Ovary (tissue), 3 donors: ENCODE measurements around the gene PRPH2.

Source experiments
- CTCF ChIP-seq, 3 donors: fragments of 450-650 bp in 2 of 3; fragments of 200-600 bp in 1 of 3; IDR thresholded peaks; one replicate each; pipeline versions ENCODE4 v1.5.1 to v1.8.0; 2016 to 2022; ENCODE audit warnings: antibody characterized with exemption in 3 of 3, mild to moderate bottlenecking in 1 of 3
- EP300 ChIP-seq: sonication (generic); formaldehyde crosslinking; IDR thresholded peaks from one replicate; pipeline ENCODE4 v1.6.1; 2017; ENCODE audit warnings: antibody characterized with exemption
- POLR2A ChIP-seq: fragments of 450-650 bp; IDR thresholded peaks from one replicate; pipeline ENCODE4 v1.6.1; 2017; ENCODE audit warnings: antibody characterized with exemption, mild to moderate bottlenecking, moderate library complexity
- donor health status: DM: no; HTN: no; CAD: no.

DNA sequence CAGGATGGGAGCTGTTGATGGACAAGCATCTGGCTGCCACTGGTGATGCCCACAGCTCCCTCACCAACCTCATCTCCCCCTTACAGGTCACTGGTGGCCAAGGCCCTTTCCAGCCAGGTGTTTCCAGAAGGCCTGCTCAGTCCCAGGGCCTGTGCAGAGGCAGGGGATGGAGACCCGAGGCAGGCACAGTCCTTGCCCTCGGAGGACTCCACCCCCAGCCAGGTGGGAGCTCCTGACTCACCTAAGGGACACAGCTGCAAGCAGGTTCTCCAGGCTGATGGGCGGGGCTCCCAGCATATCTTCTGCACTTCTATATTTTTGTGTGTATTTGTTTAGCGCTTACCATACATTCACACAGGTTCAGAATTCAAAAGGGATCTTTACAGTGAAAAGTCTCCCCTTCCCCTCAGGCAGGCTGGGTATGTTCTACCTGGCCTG lies 17.4 kb downstream of the PRPH2 start:
- TF ChIP-seq POLR2A (no peak), CTCF (IDR thresholded peaks at IDR 0.05) (no peak), EP300 (no peak)
